ENCODE results near the gene JOSD2. TPM values are rescaled to one million over a fixed set of nuclear protein-coding genes. Genes with fewer than 3 reads are reported as not detected.
A peak's percentile ranks its signal among the peaks of the same experiment; 100 is the strongest.

Gene JOSD2, protein sequence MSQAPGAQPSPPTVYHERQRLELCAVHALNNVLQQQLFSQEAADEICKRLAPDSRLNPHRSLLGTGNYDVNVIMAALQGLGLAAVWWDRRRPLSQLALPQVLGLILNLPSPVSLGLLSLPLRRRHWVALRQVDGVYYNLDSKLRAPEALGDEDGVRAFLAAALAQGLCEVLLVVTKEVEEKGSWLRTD
- 32.8 TPM in 2 replicates for total RNA-seq
- total RNA-seq (2013) = 7.8 TPM
- polyA plus RNA-seq = 23.9 and 25.0 TPM in 2 replicates
- 16.5 and 25.5 TPM in 2 replicates for polyA minus RNA-seq

DNA sequence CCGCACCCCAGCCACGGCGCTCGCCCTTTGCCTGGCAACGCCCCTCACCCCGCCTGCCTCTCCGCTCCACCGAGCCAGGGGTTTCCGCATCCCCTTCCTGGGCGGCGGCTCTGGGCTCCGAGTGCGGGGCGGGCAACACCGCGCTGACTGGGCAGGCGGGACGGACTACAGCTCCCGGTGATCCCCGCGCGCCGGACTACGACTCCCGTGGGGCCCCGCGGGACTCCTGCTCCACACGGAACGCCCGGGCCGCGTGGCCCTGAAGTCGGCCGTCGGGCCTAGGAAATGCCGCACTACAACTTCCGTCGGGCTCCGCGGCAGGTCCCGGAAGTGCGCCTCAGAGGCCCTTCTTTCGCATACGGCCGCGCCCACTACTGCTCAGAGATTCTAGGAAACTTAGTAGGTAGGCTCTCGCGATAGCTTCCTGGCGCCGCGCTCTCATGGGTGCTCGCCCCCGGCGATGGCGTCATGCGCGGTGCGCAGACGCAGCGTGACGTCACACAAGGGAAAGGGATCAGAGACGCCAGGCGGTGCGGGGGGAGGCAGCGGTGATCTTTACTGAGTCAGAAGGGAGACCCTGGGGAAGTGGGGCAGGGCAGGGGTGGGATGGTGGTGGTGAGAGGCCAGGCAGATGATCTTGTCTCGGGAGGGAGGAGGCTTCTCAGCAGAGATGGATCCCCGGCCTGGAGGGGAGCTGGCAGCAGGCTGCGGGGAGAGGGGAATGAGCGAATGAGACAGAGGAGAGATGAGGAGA lies at the start of gene JOSD2:
JOSD2 (minus strand) TSS at position 123 of the 754 bp plus-strand sequence. CDS start 760 bp downstream, outside the sequence.
- intact Hi-C loops (cut with micrococcal nuclease) = loop anchor here (1.0 to 2.0 kb wide), 5 partner anchors 78 to 597 kb away; partner anchors contain the start of genes CTU1, MYBPC2 and NR1H2
- 2% methylated on average over 69 of the region's 69 CpGs for whole genome bisulfite sequencing (ENCODE audit: insufficient coverage)
- TF ChIP-seq, protein P1, sequence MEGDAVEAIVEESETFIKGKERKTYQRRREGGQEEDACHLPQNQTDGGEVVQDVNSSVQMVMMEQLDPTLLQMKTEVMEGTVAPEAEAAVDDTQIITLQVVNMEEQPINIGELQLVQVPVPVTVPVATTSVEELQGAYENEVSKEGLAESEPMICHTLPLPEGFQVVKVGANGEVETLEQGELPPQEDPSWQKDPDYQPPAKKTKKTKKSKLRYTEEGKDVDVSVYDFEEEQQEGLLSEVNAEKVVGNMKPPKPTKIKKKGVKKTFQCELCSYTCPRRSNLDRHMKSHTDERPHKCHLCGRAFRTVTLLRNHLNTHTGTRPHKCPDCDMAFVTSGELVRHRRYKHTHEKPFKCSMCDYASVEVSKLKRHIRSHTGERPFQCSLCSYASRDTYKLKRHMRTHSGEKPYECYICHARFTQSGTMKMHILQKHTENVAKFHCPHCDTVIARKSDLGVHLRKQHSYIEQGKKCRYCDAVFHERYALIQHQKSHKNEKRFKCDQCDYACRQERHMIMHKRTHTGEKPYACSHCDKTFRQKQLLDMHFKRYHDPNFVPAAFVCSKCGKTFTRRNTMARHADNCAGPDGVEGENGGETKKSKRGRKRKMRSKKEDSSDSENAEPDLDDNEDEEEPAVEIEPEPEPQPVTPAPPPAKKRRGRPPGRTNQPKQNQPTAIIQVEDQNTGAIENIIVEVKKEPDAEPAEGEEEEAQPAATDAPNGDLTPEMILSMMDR (IDR thresholded peaks at IDR 0.05) = no peak
- TF ChIP-seq EZH2 (IDR thresholded peaks at IDR 0.05; ENCODE audit: borderline replicate concordance, insufficient read depth, low read depth, low read length, poor library complexity, severe bottlenecking) = no peak
- Histone ChIP-seq H3K9me3 (ENCODE audit: control extremely low read depth in 1 of 3, control insufficient read depth in 2 of 3, insufficient read depth in 1 of 3, low read length in 2 of 3) (peaks cover 0 to 4% (median 0%) of the 10 kb centered on the region in 3 donors), H4K20me1 (ENCODE audit: control insufficient read depth, insufficient read depth, low read length, poor library complexity, severe bottlenecking) (no peaks in the 10 kb centered on the region), H3K4me2 (replicated peaks; ENCODE audit: low read depth, low read length, poor library complexity, severe bottlenecking) (peak within 1 kb of the TSS; percentile 91), H3K4me1 (ENCODE audit: control insufficient read depth in 2 of 2, insufficient read depth in 2 of 2, low read length in 2 of 2) (peaks cover 14 to 20% of the 10 kb centered on the region in 2 donors), H3K27ac (ENCODE audit: low read length in 2 of 2) (peak within 1 kb of the TSS; percentile 87 to 98), H3K79me2 (ENCODE audit: control insufficient read depth, insufficient read depth, low read length) (no peaks in the 10 kb centered on the region), H2AFZ (ENCODE audit: insufficient read depth, low read depth, low read length, poor library complexity, severe bottlenecking) (peak within 1 kb of the TSS; percentile 90), H3K9ac (ENCODE audit: low read length) (peak within 1 kb of the TSS; percentile 82), H3K4me3 (ENCODE audit: control extremely low read depth in 1 of 5, extremely low read depth in 1 of 5, insufficient read depth in 1 of 5, low read depth in 2 of 5, low read length in 4 of 5) (peak within 1 kb of the TSS; percentile 19 to 84 (median 62)), H3K27me3 (replicated peaks in 1 of 4; ENCODE audit: control extremely low read depth in 1 of 4, control insufficient read depth in 3 of 4, insufficient read depth in 4 of 4, low read length in 3 of 4) (peaks cover 0 to 25% (median 2%) of the 10 kb centered on the region in 4 experiments), H3K36me3 (replicated peaks in 1 of 2; ENCODE audit: control extremely low read depth in 1 of 2, control insufficient read depth in 1 of 2, extremely low read depth in 1 of 2, insufficient read depth in 2 of 2, low read length in 1 of 2) (no peaks in the 10 kb centered on the region)
- Mint-ChIP-seq H3K4me3 (peak within 1 kb of the TSS; percentile 96), H3K27ac (peak within 1 kb of the TSS; percentile 100), H3K9me3 (ENCODE audit: insufficient read depth) (no peaks in the 10 kb centered on the region), H3K4me1 (peaks cover 17% of the 10 kb centered on the region), H3K27me3 (peaks cover 3% of the 10 kb centered on the region)
- DNase-seq (peak; percentile 99), ATAC-seq (ENCODE audit: low read depth) (peak; percentile 94)
- CTCF ChIA-PET = interaction anchor here (0.8 to 1.7 kb wide), 7 partner anchors 11 to 383 kb away, joined by 3 to 6 read pairs (median 3); partner anchors contain the start of genes KCNC3 and POLD1
- POLR2A ChIA-PET = interaction anchor here (0.6 to 1.2 kb wide), 10 partner anchors 51 to 577 kb away, joined by 3 to 10 read pairs (median 4); partner anchors contain the start of genes KCNC3, NR1H2 and POLD1
